Right cardiac atrium (tissue), 5 donors: Measurements from ENCODE around the gene FPGS. TPM values are rescaled to one million over a fixed set of nuclear protein-coding genes. Genes with fewer than 3 reads are reported as not detected.

Experiments
- ATAC-seq, 2 donors: fragments of 200-7000 bp; cut with Tn5 transposase; one replicate each; pipeline versions ENCODE4 v1.8.0 to v1.9.1; 2020; ENCODE audit warnings: moderate library complexity in 2 of 2, mild to moderate bottlenecking in 1 of 2
- DNase-seq, 3 donors: peaks; one replicate each; pipeline ENCODE4 v3.0.0-alpha.2; 2020
- H3K27ac ChIP-seq: one replicate; pipeline ENCODE4 v1.5.1; 2013; ENCODE audit warnings: mild to moderate bottlenecking, low read length, control low read depth, moderate library complexity
- H3K27me3 ChIP-seq: one replicate; pipeline ENCODE4 v1.6.1; 2013; ENCODE audit not compliant: control insufficient read depth, insufficient read depth
- H3K4me1 ChIP-seq: one replicate; pipeline ENCODE4 v1.6.1; 2013; ENCODE audit warnings: low read length; ENCODE audit not compliant: control insufficient read depth, insufficient read depth
- H3K4me3 ChIP-seq: one replicate; pipeline ENCODE4 v1.5.1; 2013; ENCODE audit warnings: low read length, control low read depth
- H3K9me3 ChIP-seq: one replicate; pipeline ENCODE4 v1.6.1; 2013; ENCODE audit warnings: low read length; ENCODE audit not compliant: control insufficient read depth
- WGBS: extraction: QIAGEN DNeasy Blood & Tissue Kit; methylation state at CpG from one replicate; pipeline ENCODE4 v1.1.7; 2013; 5-methylcytosine and 5-hydroxymethylcytosine counted together
- intact Hi-C, 4 donors: fragments of 100-400 bp; cut with DNase I; formaldehyde crosslinking; loops; one replicate each; pipeline versions ENCODE4 v1.11.0 to v1.14.0; 2022 to 2023
- polyA plus RNA-seq: library from polyadenylated mRNA; stranded (reverse); fragments of 200-250 nt; gene quantifications from one replicate; pipeline ENCODE4 v1.2.3, GENCODE V29; 2013
- total RNA-seq, 4 donors: library from RNA; stranded (reverse); fragmentation: NEBNext Ultra II Directional; extraction: Animal tissue kit (Norgen Biotek cat#: 25700); gene quantifications; one replicate each; pipeline ENCODE4 v1.2.1, GENCODE V29; 2021
- donor health status: healthy with polysubstance abuse.
- donor health status: DM: no; HTN: yes; CAD: no.
- donor health status: DM: no; HTN: no; CAD: no.
- donor health status: DM: no; HTN: yes; CAD: no; lungs with severe emphysema.
- donor health status: DM: yes; HTN: yes; CAD: no.

FPGS gene
- total and polyA plus RNA-seq, 5 donors = 30.1 to 53.1 (median 40.0) TPM

GRCh38 chr9:127761061-127761460 lies 41.6 kb upstream of the FPGS start:
- peaks cover 2% of the 10 kb centered on the region for H3K4me1 ChIP-seq
- intact Hi-C loops = no loop called here
- DNase-seq (peak in 1 of 3 donors; percentile 47), ATAC-seq (no peak)
- 73% methylated on average over 5 of the region's 5 CpGs for WGBS
- no peaks in the 10 kb centered on the region for H3K9me3 ChIP-seq
- peak overlapping the region; percentile 87 for H3K27ac ChIP-seq
- peak overlapping the region; percentile 9 for H3K4me3 ChIP-seq
- H3K27me3 ChIP-seq = no peaks in the 10 kb centered on the region

GRCh38 chr9:127761491-127761956 lies 41.2 kb upstream of the FPGS start:
- Histone ChIP-seq H3K27me3 (no peaks in the 10 kb centered on the region), H3K4me1 (peaks cover 2% of the 10 kb centered on the region), H3K4me3 (peak overlapping the region; percentile 36), H3K27ac (peak overlapping the region; percentile 87), H3K9me3 (no peaks in the 10 kb centered on the region)
- peak in 1 of 3 donors; percentile 50 for DNase-seq
- peak in 1 of 2 donors; percentile 26 for ATAC-seq
- intact Hi-C loops = no loop called here
- 52% methylated on average over 5 of the region's 5 CpGs for whole genome bisulfite sequencing

- intact Hi-C loops = no loop called here
- H3K9me3 ChIP-seq = no peaks in the 10 kb centered on the region
- WGBS = 32% methylated on average over 16 of the region's 16 CpGs
- DNase-seq (peak; percentile 75 to 86 (median 86)), ATAC-seq (peak; percentile 80 to 85)
- no peaks in the 10 kb centered on the region for H3K27me3 ChIP-seq
- H3K27ac ChIP-seq = peak overlapping the region; percentile 87
- H3K4me3 ChIP-seq = peak overlapping the region; percentile 36
- H3K4me1 ChIP-seq = peaks cover 4% of the 10 kb centered on the region
Measured at GRCh38 chr9:127762111-127762676, 40.5 kb upstream of the FPGS start.

GRCh38 chr9:127763918-127764384 lies 38.7 kb upstream of the FPGS start:
- intact Hi-C loops = no loop called here
- DNase-seq (peak; percentile 81 to 85 (median 81)), ATAC-seq (peak; percentile 78 to 82)
- Histone ChIP-seq H3K9me3 (no peaks in the 10 kb centered on the region), H3K4me1 (peaks cover 4% of the 10 kb centered on the region), H3K27me3 (no peaks in the 10 kb centered on the region), H3K4me3 (no peak overlapping the region), H3K27ac (peak overlapping the region; percentile 86)
- whole genome bisulfite sequencing = 30% methylated on average over 7 of the region's 7 CpGs

- Histone ChIP-seq H3K9me3 (no peaks in the 10 kb centered on the region), H3K4me1 (peaks cover 4% of the 10 kb centered on the region), H3K27me3 (no peaks in the 10 kb centered on the region), H3K4me3 (no peak overlapping the region), H3K27ac (peak overlapping the region; percentile 55)
- ATAC-seq (no peak), DNase-seq (peak in 1 of 3 donors; percentile 10)
- intact Hi-C loops = no loop called here
- WGBS = 68% methylated on average over 1 of the region's 1 CpG
Measured at GRCh38 chr9:127765418-127765817, 37.3 kb upstream of the FPGS start.

GRCh38 chr9:127767410-127767809 lies 35.3 kb upstream of the FPGS start:
- Histone ChIP-seq H3K9me3 (no peaks in the 10 kb centered on the region), H3K4me3 (no peak overlapping the region), H3K4me1 (peaks cover 4% of the 10 kb centered on the region), H3K27me3 (no peaks in the 10 kb centered on the region), H3K27ac (peak overlapping the region; percentile 65)
- 56% methylated on average over 3 of the region's 3 CpGs for WGBS
- no peak for ATAC-seq
- peak in 1 of 3 donors; percentile 26 for DNase-seq
- intact Hi-C loops = no loop called here

GRCh38 chr9:127767909-127768331 lies 34.8 kb upstream of the FPGS start:
- intact Hi-C loops = no loop called here
- Histone ChIP-seq H3K27me3 (no peaks in the 10 kb centered on the region), H3K4me1 (peaks cover 2% of the 10 kb centered on the region), H3K9me3 (no peaks in the 10 kb centered on the region), H3K27ac (peak overlapping the region; percentile 65), H3K4me3 (no peak overlapping the region)
- ATAC-seq (no peak), DNase-seq (peak in 2 of 3 donors; percentile 44 to 71)
- WGBS = 30% methylated on average over 13 of the region's 13 CpGs

GRCh38 chr9:127768698-127769097 lies 34.0 kb upstream of the FPGS start:
- H3K9me3 ChIP-seq = no peaks in the 10 kb centered on the region
- H3K4me1 ChIP-seq = peaks cover 2% of the 10 kb centered on the region
- peak in 1 of 3 donors; percentile 30 for DNase-seq
- H3K4me3 ChIP-seq = no peak overlapping the region
- intact Hi-C loops = no loop called here
- no peaks in the 10 kb centered on the region for H3K27me3 ChIP-seq
- WGBS = 59% methylated on average over 8 of the region's 8 CpGs
- no peak for ATAC-seq
- peak overlapping the region; percentile 65 for H3K27ac ChIP-seq

GRCh38 chr9:127769101-127769500 lies 33.6 kb upstream of the FPGS start:
- intact Hi-C loops = no loop called here
- Histone ChIP-seq H3K27ac (peak overlapping the region; percentile 65), H3K4me3 (no peak overlapping the region)

GRCh38 chr9:127769929-127770582 lies 32.6 kb upstream of the FPGS start:
- Histone ChIP-seq H3K4me3 (peak overlapping the region; percentile 56), H3K4me1 (peaks cover 2% of the 10 kb centered on the region), H3K27me3 (no peaks in the 10 kb centered on the region), H3K27ac (peak overlapping the region; percentile 93), H3K9me3 (no peaks in the 10 kb centered on the region)
- DNase-seq (peak in 1 of 3 donors; percentile 59), ATAC-seq (peak in 1 of 2 donors; percentile 12)
- 51% methylated on average over 4 of the region's 4 CpGs for WGBS
- intact Hi-C loops = no loop called here

More at GRCh38 chr9:127769101-127769500, 33.6 kb upstream of the FPGS start:
- WGBS = 81% methylated on average over 5 of the region's 5 CpGs
- ATAC-seq (no peak), DNase-seq (peak in 1 of 3 donors; percentile 1)
- no peaks in the 10 kb centered on the region for H3K27me3 ChIP-seq
- peaks cover 2% of the 10 kb centered on the region for H3K4me1 ChIP-seq
- no peaks in the 10 kb centered on the region for H3K9me3 ChIP-seq

GRCh38 chr9:127770583-127770904 lies 32.1 kb upstream of the FPGS start:
- H3K27me3 ChIP-seq = no peaks in the 10 kb centered on the region
- peak overlapping the region; percentile 93 for H3K27ac ChIP-seq
- 39% methylated on average over 3 of the region's 3 CpGs for WGBS
- H3K4me3 ChIP-seq = peak overlapping the region; percentile 56
- peak in 1 of 3 donors; percentile 52 for DNase-seq
- H3K9me3 ChIP-seq = no peaks in the 10 kb centered on the region
- ATAC-seq = no peak
- peaks cover 2% of the 10 kb centered on the region for H3K4me1 ChIP-seq
- intact Hi-C loops = no loop called here
